Upper lobe of right lung (tissue), 1 donor: ENCODE data around the gene TMEM132E. TPM values are rescaled to one million over a fixed set of nuclear protein-coding genes. Genes with fewer than 3 reads are reported as not detected.
A peak's percentile ranks its signal among the peaks of the same experiment; 100 is the strongest.

Experiments used
- ATAC-seq: fragments of 200-7000 bp; cut with Tn5 transposase; one replicate; pipeline ENCODE4 v1.9.1; 2020; ENCODE audit warnings: mild to moderate bottlenecking, moderate library complexity
- DNase-seq: peaks from one replicate; pipeline ENCODE4 v3.0.0-alpha.2; 2020
- H3K27ac ChIP-seq: fragments of 200-600 bp; one replicate; pipeline ENCODE4 v1.8.0; 2022
- H3K27me3 ChIP-seq: fragments of 200-600 bp; one replicate; pipeline ENCODE4 v1.8.0; 2022; ENCODE audit warnings: mild to moderate bottlenecking
- H3K36me3 ChIP-seq: fragments of 200-600 bp; one replicate; pipeline ENCODE4 v1.8.0; 2022
- H3K4me1 ChIP-seq: fragments of 200-600 bp; one replicate; pipeline ENCODE4 v1.8.0; 2022
- H3K4me3 ChIP-seq: fragments of 200-600 bp; one replicate; pipeline ENCODE4 v1.8.0; 2022; ENCODE audit warnings: mild to moderate bottlenecking
- H3K9me3 ChIP-seq: fragments of 200-600 bp; one replicate; pipeline ENCODE4 v1.8.0; 2022
- CTCF ChIP-seq: fragments of 200-600 bp; IDR thresholded peaks from one replicate; pipeline ENCODE4 v1.8.0; 2022; ENCODE audit warnings: antibody characterized with exemption
- intact Hi-C: fragments of 100-400 bp; cut with DNase I; formaldehyde crosslinking; loops from one replicate; pipeline ENCODE4 v1.11.0; 2022
- total RNA-seq: library from RNA; stranded (reverse); fragmentation: NEBNext Ultra II Directional; extraction: Animal tissue kit (Norgen Biotek cat#: 25700); gene quantifications from one replicate; pipeline ENCODE4 v1.2.1, GENCODE V29; 2021
- donor health status: DM: no; HTN: yes; CAD: no; lungs with severe emphysema.

Gene TMEM132E
- total RNA-seq, 1 donor from 2014 or later: 0.23 TPM

- no peak for TF ChIP-seq CTCF
- Histone ChIP-seq H3K27ac (no peak overlapping the region), H3K4me3 (no peak overlapping the region), H3K27me3 (peaks cover 15% of the 10 kb centered on the region), H3K4me1 (no peaks in the 10 kb centered on the region), H3K9me3 (no peaks in the 10 kb centered on the region), H3K36me3 (no peaks in the 10 kb centered on the region)
- intact Hi-C loops: no loop called here
- ATAC-seq (peak; percentile 41), DNase-seq (no peak)
These were observed 23.0 kb upstream of the TMEM132E start for GRCh38 chr17:34556384-34556783.

- H3K9me3 ChIP-seq: no peaks in the 10 kb centered on the region
- no peak overlapping the region for H3K4me3 ChIP-seq
- no peaks in the 10 kb centered on the region for H3K4me1 ChIP-seq
- no peak for DNase-seq
- H3K27ac ChIP-seq: no peak overlapping the region
- H3K36me3 ChIP-seq: no peaks in the 10 kb centered on the region
- H3K27me3 ChIP-seq: peaks cover 15% of the 10 kb centered on the region
- no peak for TF ChIP-seq CTCF
- intact Hi-C loops: no loop called here
- ATAC-seq: no peak
These were observed 22.5 kb upstream of the TMEM132E start for GRCh38 chr17:34556931-34557330.

GRCh38 chr17:34561328-34561727 is 18.1 kb upstream of the TMEM132E start:
- ATAC-seq (no peak), DNase-seq (no peak)
- intact Hi-C loops: no loop called here
- no peak overlapping the region for H3K4me3 ChIP-seq
- peaks cover 37% of the 10 kb centered on the region for H3K27me3 ChIP-seq
- H3K36me3 ChIP-seq: no peaks in the 10 kb centered on the region
- H3K9me3 ChIP-seq: no peaks in the 10 kb centered on the region
- no peaks in the 10 kb centered on the region for H3K4me1 ChIP-seq
- no peak overlapping the region for H3K27ac ChIP-seq
- TF ChIP-seq CTCF: no peak

- Histone ChIP-seq H3K9me3 (no peaks in the 10 kb centered on the region), H3K27me3 (peaks cover 37% of the 10 kb centered on the region), H3K4me1 (no peaks in the 10 kb centered on the region), H3K4me3 (no peak overlapping the region), H3K36me3 (no peaks in the 10 kb centered on the region), H3K27ac (no peak overlapping the region)
- ATAC-seq: peak; percentile 16
- intact Hi-C loops: no loop called here
- peak; percentile 30 for TF ChIP-seq CTCF
- DNase-seq: no peak
These were observed 17.0 kb upstream of the TMEM132E start for GRCh38 chr17:34562387-34562786.

- intact Hi-C loops: no loop called here
- H3K27me3 ChIP-seq: peaks cover 53% of the 10 kb centered on the region
- no peak for TF ChIP-seq CTCF
- H3K9me3 ChIP-seq: no peaks in the 10 kb centered on the region
- H3K27ac ChIP-seq: no peak overlapping the region
- DNase-seq: no peak
- no peak overlapping the region for H3K4me3 ChIP-seq
- no peaks in the 10 kb centered on the region for H3K36me3 ChIP-seq
- no peak for ATAC-seq
- H3K4me1 ChIP-seq: no peaks in the 10 kb centered on the region
These were observed 13.7 kb upstream of the TMEM132E start for GRCh38 chr17:34565713-34566112.

GRCh38 chr17:34566201-34566600 is 13.2 kb upstream of the TMEM132E start:
- DNase-seq: no peak
- no peak overlapping the region for H3K27ac ChIP-seq
- H3K27me3 ChIP-seq: peaks cover 53% of the 10 kb centered on the region
- no peak for ATAC-seq
- no peak overlapping the region for H3K4me3 ChIP-seq
- no peaks in the 10 kb centered on the region for H3K36me3 ChIP-seq
- intact Hi-C loops: no loop called here
- no peaks in the 10 kb centered on the region for H3K9me3 ChIP-seq
- TF ChIP-seq CTCF: no peak
- no peaks in the 10 kb centered on the region for H3K4me1 ChIP-seq
